Neural progenitor cell (in vitro differentiated cells): Measurements from ENCODE around the gene UQCRQ. TPM values are rescaled to one million over a fixed set of nuclear protein-coding genes. Genes with fewer than 3 reads are reported as not detected.

Experiments
- DNase-seq: peaks from one replicate; pipeline ENCODE4 v3.0.0-alpha.2; 2016; ENCODE audit warnings: low spot score
- H2AFZ ChIP-seq: fragments of 200-600 bp; sonication (generic); replicated peaks from 2 replicates; pipeline ENCODE4 v1.6.1; 2016; ENCODE audit warnings: antibody characterized with exemption
- H3F3A ChIP-seq: fragments of 200-600 bp; sonication (generic); 2 replicates; pipeline ENCODE4 v1.6.1; 2016; ENCODE audit warnings: antibody characterized with exemption, low read depth
- H3K27ac ChIP-seq: fragments of 200-600 bp; sonication (generic); 2 replicates; pipeline ENCODE4 v1.5.1; 2016; ENCODE audit warnings: mild to moderate bottlenecking
- H3K27me3 ChIP-seq: fragments of 200-600 bp; sonication (generic); 2 replicates; pipeline ENCODE4 v1.6.1; 2016; ENCODE audit warnings: mild to moderate bottlenecking, moderate library complexity
- H3K36me3 ChIP-seq: fragments of 200-600 bp; sonication (generic); 2 replicates; pipeline ENCODE4 v1.5.1; 2016
- H3K4me1 ChIP-seq: fragments of 200-600 bp; sonication (generic); 2 replicates; pipeline ENCODE4 v1.6.1; 2016; ENCODE audit warnings: mixed run types
- H3K4me2 ChIP-seq: fragments of 200-600 bp; sonication (generic); 2 replicates; pipeline ENCODE4 v1.6.1; 2016
- H3K4me3 ChIP-seq: fragments of 200-600 bp; sonication (generic); 2 replicates; pipeline ENCODE4 v1.5.1; 2016
- H3K79me2 ChIP-seq: fragments of 200-600 bp; sonication (generic); 2 replicates; pipeline ENCODE4 v1.6.1; 2016; ENCODE audit warnings: low read depth
- H3K9ac ChIP-seq: fragments of 200-600 bp; sonication (generic); 2 replicates; pipeline ENCODE4 v1.6.1; 2016
- H3K9me3 ChIP-seq: fragments of 200-600 bp; sonication (generic); 2 replicates; pipeline ENCODE4 v1.5.1; 2016; ENCODE audit warnings: low read depth
- H4K20me1 ChIP-seq: fragments of 200-600 bp; sonication (generic); 2 replicates; pipeline ENCODE4 v1.6.1; 2016; ENCODE audit warnings: low read depth
- H3K27ac Mint-ChIP-seq: 3 replicates; pipeline ENCODE4 v1.8.0; 2021; ENCODE audit warnings: mixed read lengths
- H3K27me3 Mint-ChIP-seq: 2 replicates; pipeline ENCODE4 v1.8.0; 2022; ENCODE audit warnings: low read depth, mild to moderate bottlenecking, inconsistent platforms, moderate library complexity, mixed read lengths; ENCODE audit not compliant: insufficient read depth
- H3K36me3 Mint-ChIP-seq: 3 replicates; pipeline ENCODE4 v1.8.0; 2021; ENCODE audit warnings: mixed read lengths
- H3K4me1 Mint-ChIP-seq: 3 replicates; pipeline ENCODE4 v1.8.0; 2021; ENCODE audit warnings: mixed read lengths
- H3K4me3 Mint-ChIP-seq: 3 replicates; pipeline ENCODE4 v1.8.0; 2021; ENCODE audit warnings: mild to moderate bottlenecking, moderate library complexity, mixed read lengths
- H3K9me3 Mint-ChIP-seq: 3 replicates; pipeline ENCODE4 v1.8.0; 2020; ENCODE audit warnings: mixed read lengths
- EZH2 ChIP-seq: fragments of 200-600 bp; sonication (generic); IDR thresholded peaks from 2 replicates; pipeline ENCODE4 v1.6.1; 2017; ENCODE audit warnings: antibody characterized with exemption, mild to moderate bottlenecking, moderate library complexity
- EZH2phosphoT487 ChIP-seq: fragments of 200-600 bp; sonication (generic); IDR thresholded peaks from 2 replicates; pipeline ENCODE4 v1.6.1; 2017; ENCODE audit warnings: antibody characterized with exemption
- total RNA-seq: library from RNA; depleted of rRNA; stranded (reverse); fragments of >200 nt; gene quantifications from 2 replicates; pipeline ENCODE4 v1.2.3, GENCODE V29; 2015; ENCODE audit warnings: low replicate concordance
- TF ChIP-seq, protein P1 (sequence below): fragments of 200-600 bp; sonication (generic); IDR thresholded peaks from 2 replicates; pipeline ENCODE4 v1.5.1; 2017; ENCODE audit warnings: antibody characterized with exemption, mild to moderate bottlenecking

The UQCRQ gene
- total RNA-seq, 1 donor from 2014 or later = 45.0 TPM

DNA sequence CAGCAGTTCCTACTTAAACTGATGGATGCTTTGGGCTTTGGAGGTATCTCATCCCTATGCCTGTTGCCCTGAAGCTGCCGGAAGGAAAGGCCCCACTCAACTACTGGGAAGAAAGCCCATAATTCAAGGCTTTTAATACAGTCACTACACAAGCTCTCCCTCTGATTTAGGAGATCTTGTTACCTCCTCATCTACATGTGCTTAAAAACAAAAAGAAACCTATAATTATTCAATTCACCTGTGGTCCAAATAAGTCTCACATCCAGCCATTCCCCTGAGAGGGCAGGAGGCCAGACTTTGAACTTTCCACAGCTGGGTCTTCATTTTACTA is 6.3 kb downstream of the UQCRQ start:
- DNase-seq = no peak
- Mint-ChIP-seq H3K36me3 (peaks cover 12% of the 10 kb centered on the region), H3K27me3 (no peaks in the 10 kb centered on the region), H3K27ac (no peak overlapping the region), H3K4me1 (peaks cover 2% of the 10 kb centered on the region), H3K4me3 (no peak overlapping the region), H3K9me3 (no peaks in the 10 kb centered on the region)
- Histone ChIP-seq H3K9ac (no peak overlapping the region), H3K27ac (no peak overlapping the region), H3K4me3 (no peak overlapping the region), H3K79me2 (peaks cover 5% of the 10 kb centered on the region), H3K4me1 (no peaks in the 10 kb centered on the region), H2AFZ (no peak overlapping the region), H3K27me3 (no peaks in the 10 kb centered on the region), H4K20me1 (peaks cover 4% of the 10 kb centered on the region), H3K36me3 (no peaks in the 10 kb centered on the region), H3K4me2 (no peak overlapping the region), H3F3A (peaks cover 33% of the 10 kb centered on the region), H3K9me3 (no peaks in the 10 kb centered on the region)
- TF ChIP-seq, protein P1, sequence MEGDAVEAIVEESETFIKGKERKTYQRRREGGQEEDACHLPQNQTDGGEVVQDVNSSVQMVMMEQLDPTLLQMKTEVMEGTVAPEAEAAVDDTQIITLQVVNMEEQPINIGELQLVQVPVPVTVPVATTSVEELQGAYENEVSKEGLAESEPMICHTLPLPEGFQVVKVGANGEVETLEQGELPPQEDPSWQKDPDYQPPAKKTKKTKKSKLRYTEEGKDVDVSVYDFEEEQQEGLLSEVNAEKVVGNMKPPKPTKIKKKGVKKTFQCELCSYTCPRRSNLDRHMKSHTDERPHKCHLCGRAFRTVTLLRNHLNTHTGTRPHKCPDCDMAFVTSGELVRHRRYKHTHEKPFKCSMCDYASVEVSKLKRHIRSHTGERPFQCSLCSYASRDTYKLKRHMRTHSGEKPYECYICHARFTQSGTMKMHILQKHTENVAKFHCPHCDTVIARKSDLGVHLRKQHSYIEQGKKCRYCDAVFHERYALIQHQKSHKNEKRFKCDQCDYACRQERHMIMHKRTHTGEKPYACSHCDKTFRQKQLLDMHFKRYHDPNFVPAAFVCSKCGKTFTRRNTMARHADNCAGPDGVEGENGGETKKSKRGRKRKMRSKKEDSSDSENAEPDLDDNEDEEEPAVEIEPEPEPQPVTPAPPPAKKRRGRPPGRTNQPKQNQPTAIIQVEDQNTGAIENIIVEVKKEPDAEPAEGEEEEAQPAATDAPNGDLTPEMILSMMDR = no peak
- TF ChIP-seq EZH2 (no peak), EZH2phosphoT487 (no peak)

DNA sequence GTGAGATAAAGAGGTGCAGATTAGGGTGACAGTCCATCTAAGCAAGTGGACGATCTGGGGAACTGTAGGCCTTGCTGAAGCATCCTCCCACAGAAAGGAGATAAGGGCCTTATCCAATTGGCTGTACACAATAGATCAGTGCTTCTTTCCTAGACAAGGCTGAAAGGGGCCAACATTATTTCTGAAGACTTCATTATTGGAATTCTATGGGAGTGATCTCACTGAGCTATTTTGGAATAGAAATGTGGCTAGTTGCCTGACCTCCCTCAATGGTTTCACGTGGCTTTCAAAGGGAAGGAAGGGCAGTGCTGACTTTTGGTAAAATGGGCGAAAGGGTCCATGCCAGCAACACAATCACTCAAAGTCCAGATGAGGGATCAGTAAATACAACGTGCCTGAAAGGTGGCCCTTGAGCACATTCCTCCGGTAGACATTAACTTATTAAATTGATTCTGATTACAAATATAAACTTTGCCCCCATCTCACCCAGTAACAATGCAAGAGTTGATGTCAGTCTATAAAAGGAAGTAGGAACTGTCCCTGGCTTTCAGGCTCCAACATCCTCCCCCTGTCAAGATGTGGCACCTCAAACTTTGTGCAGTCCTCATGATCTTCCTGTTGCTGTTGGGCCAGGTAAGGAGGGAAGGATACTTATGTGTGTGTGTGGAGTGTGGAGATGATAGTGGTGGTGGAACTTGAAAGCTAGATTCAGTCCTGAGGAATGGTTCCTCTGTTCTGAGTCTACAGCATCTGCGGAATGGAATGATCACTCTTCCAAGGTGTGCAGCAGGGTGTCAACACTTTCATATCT is 6.9 kb downstream of the UQCRQ start, which contains the start of gene LEAP2:
Gene LEAP2 (plus strand): TSS at position 550 of the 811 bp plus-strand sequence. CDS start 27 bp downstream, at position 577.
- H3K4me1 ChIP-seq = no peaks in the 10 kb centered on the region
- no peak within 1 kb of the TSS for H2AFZ ChIP-seq
- H3K27me3 Mint-ChIP-seq = no peaks in the 10 kb centered on the region
- H3K79me2 ChIP-seq = no peaks in the 10 kb centered on the region
- peaks cover 28% of the 10 kb centered on the region for H3F3A ChIP-seq
- H3K36me3 ChIP-seq = no peaks in the 10 kb centered on the region
- H3K9ac ChIP-seq = no peak within 1 kb of the TSS
- H3K27ac ChIP-seq = no peak within 1 kb of the TSS
- H3K27me3 ChIP-seq = no peaks in the 10 kb centered on the region
- H3K4me2 ChIP-seq = no peak within 1 kb of the TSS
- no peak within 1 kb of the TSS for H3K4me3 ChIP-seq
- peaks cover 6% of the 10 kb centered on the region for H4K20me1 ChIP-seq
- DNase-seq = no peak
- peaks cover 13% of the 10 kb centered on the region for H3K36me3 Mint-ChIP-seq
- TF ChIP-seq EZH2phosphoT487 = no peak
- TF ChIP-seq, protein P1 = no peak
- no peak for TF ChIP-seq EZH2
- peaks cover 2% of the 10 kb centered on the region for H3K4me1 Mint-ChIP-seq
- H3K27ac Mint-ChIP-seq = no peak within 1 kb of the TSS
- no peaks in the 10 kb centered on the region for H3K9me3 ChIP-seq
- no peak within 1 kb of the TSS for H3K4me3 Mint-ChIP-seq
- H3K9me3 Mint-ChIP-seq = no peaks in the 10 kb centered on the region

DNA sequence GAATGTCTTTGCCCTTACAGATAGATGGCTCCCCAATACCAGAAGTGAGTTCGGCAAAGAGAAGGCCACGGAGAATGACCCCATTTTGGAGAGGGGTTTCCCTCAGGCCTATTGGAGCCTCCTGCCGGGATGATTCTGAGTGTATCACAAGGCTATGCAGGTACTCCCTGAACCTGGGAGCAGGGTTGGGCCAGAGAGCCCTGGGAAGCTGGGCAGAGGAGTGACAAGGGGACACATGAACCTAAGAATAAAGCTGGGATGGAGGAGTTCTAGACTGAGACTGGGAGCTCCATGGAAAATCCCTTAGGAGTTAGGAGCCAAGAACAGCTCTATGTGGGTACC is 7.5 kb downstream of the UQCRQ start:
- Histone ChIP-seq H3K4me2 (no peak overlapping the region), H3K4me1 (no peaks in the 10 kb centered on the region), H3K9ac (no peak overlapping the region), H4K20me1 (peaks cover 8% of the 10 kb centered on the region), H3K9me3 (no peaks in the 10 kb centered on the region), H3K27me3 (no peaks in the 10 kb centered on the region), H2AFZ (no peak overlapping the region), H3K79me2 (no peaks in the 10 kb centered on the region), H3K27ac (no peak overlapping the region), H3K36me3 (no peaks in the 10 kb centered on the region), H3F3A (peaks cover 28% of the 10 kb centered on the region), H3K4me3 (no peak overlapping the region)
- Mint-ChIP-seq H3K4me3 (no peak overlapping the region), H3K4me1 (no peaks in the 10 kb centered on the region), H3K27ac (no peak overlapping the region), H3K9me3 (no peaks in the 10 kb centered on the region), H3K36me3 (peaks cover 11% of the 10 kb centered on the region), H3K27me3 (no peaks in the 10 kb centered on the region)
- TF ChIP-seq, protein P1 = no peak
- no peak for TF ChIP-seq EZH2
- no peak for TF ChIP-seq EZH2phosphoT487
- DNase-seq = no peak
